H7 (cell line): ENCODE measurements around the gene TADA2A. TPM values are rescaled to one million over a fixed set of nuclear protein-coding genes. Genes with fewer than 3 reads are reported as not detected.

Experiments used
- DNase-seq: peaks from one replicate; pipeline ENCODE4 v3.0.0; 2012
- H3K27me3 ChIP-seq: 2 replicates; pipeline ENCODE4 v1.6.0; 2011; ENCODE audit warnings: mild to moderate bottlenecking, low read length; ENCODE audit not compliant: control insufficient read depth, insufficient read depth
- H3K36me3 ChIP-seq: replicated peaks from 2 replicates; pipeline ENCODE4 v1.5.1; 2011; ENCODE audit warnings: low read length; ENCODE audit not compliant: control insufficient read depth, insufficient read depth
- H3K4me3 ChIP-seq: 2 replicates; pipeline ENCODE4 v1.5.1; 2011; ENCODE audit warnings: low read depth, mild to moderate bottlenecking, control low read depth, low read length, moderate library complexity; ENCODE audit not compliant: insufficient read depth
- total RNA-seq: library from RNA; depleted of rRNA; stranded (reverse); fragments of >200 nt; shearing (Covaris generic); gene quantifications from 2 replicates; pipeline ENCODE4 v1.2.3, GENCODE V29; 2014; rRNA removed

The TADA2A gene
- 12.5 and 16.3 TPM in 2 replicates for total RNA-seq

GRCh38 chr17:37406635-37407461, at the start of gene TADA2A, which contains the start of gene ACACA:
Gene TADA2A, plus strand, starts transcription at chr17:37406886. Its CDS starts 4,480 bp downstream, at chr17:37411366.
Gene ACACA, minus strand, starts transcription at chr17:37406836. Its CDS starts 537 bp downstream, at chr17:37406299.
- DNase-seq = peak; percentile 98
- Histone ChIP-seq H3K27me3 (no peaks in the 10 kb centered on the region), H3K4me3 (peak within 1 kb of the TSS; percentile 83), H3K36me3 (peaks cover 3% of the 10 kb centered on the region)

DNA sequence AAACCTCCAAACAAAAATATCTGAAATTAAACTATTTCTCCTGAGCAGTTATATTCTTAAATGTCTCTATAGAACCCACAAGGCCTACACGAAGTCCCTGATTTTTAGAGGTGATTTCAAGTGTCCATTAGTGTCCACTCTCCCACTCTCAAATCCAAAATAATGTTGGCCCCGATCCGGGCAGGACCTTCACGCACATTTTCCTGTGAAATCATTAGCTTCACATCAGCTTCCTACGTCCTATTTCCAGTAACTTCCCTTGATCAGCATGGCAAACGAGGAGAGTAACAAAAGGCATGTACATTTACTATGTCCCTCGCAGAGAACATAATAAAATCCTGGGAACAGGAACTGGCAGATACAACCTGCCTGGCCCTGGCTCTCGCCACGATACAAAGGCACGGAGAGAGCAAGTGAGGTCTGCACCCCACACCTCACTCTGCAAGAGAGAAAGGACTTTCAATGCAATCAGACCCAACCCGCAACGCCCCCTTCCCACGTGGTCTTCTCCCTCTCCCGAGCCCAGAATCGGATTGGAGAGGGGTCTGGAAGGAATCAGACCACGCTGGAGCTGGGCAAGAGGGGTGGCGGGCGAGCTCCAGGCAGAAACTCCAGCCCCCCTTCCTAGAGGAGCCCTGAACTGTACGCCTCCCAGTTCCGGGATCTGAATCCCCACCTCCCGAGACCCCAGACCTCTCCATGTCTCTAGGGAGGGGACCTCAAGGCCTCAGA, 48.4 kb upstream of the TADA2A start:
- H3K27me3 ChIP-seq = no peaks in the 10 kb centered on the region
- H3K4me3 ChIP-seq = peak overlapping the region; percentile 85
- DNase-seq = peak; percentile 88
- peaks cover 3% of the 10 kb centered on the region; the same call in 1 of the 2 replicates for H3K36me3 ChIP-seq

DNA sequence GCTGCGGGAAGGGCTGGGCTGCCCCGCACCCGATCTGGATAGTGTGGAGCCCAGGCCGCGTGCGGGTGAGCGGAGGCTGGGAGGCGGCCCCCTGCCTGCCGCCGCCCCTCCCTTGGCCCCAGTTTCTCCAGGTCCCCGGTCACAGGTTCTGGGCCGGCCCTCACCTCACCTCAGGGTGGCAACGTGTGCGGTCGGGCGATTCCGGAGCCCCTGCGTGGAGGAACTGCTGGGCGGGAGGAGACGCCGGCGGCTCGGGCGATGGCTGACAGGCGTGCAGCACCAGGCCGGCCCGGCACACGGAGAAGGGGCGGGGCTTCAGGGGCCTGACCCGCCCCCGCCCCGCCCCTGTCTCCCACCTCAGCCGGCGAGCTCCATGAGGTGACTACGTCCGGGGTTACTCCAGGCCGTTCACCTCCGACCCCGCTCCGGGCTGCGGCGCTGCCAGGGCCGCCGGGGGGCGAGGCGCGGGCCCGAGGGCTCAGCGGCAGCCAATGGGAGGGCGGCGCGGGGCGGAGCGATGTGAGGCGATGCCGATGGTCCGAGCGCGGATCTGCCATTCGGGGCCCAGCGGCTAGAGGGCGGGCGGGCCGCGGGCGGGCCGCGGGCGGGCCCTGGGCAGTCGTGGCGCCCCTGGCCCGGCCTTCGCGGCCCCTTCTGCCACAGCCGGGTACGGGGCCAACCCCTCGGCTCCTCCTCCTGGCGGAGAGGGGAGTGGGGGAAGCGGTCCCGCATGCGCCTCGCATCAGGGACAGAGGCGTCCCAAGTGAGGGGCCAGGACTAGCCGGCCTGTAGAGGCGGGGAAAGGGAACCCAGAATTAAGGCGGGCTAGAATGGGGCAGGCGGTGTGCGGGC, 47.6 kb upstream of the TADA2A start:
- H3K36me3 ChIP-seq = peaks cover 3% of the 10 kb centered on the region; the same call in 1 of the 2 replicates
- DNase-seq = peak; percentile 99
- H3K27me3 ChIP-seq = no peaks in the 10 kb centered on the region
- peak overlapping the region; percentile 85 for H3K4me3 ChIP-seq

DNA sequence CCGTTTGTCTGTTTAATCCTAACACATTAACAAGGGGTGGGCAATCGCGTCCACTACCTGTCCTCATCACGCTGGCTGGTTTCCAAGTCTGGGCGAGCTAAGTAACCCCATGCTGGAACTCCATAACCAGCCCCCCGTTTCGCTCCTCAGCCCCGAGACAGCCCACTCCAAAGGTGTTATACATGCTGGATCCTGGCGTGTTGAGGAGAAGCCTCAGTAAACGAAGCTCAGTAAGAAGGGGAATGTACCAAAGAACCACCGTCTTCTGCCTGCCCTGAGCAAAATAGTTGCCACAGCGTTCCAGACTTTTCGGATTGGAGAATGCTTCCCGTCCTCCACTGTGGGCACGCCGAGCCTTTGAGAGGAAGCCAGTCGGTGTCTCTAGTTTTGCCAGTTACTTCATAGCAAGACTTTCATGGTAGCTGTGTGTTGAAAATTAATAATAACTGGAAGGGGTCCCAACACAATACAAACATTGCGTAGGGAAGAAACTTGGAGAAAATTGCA, 47.0 kb upstream of the TADA2A start:
- DNase-seq = no peak
- Histone ChIP-seq H3K4me3 (peak overlapping the region; percentile 45), H3K36me3 (no peaks in the 10 kb centered on the region), H3K27me3 (no peaks in the 10 kb centered on the region)

DNA sequence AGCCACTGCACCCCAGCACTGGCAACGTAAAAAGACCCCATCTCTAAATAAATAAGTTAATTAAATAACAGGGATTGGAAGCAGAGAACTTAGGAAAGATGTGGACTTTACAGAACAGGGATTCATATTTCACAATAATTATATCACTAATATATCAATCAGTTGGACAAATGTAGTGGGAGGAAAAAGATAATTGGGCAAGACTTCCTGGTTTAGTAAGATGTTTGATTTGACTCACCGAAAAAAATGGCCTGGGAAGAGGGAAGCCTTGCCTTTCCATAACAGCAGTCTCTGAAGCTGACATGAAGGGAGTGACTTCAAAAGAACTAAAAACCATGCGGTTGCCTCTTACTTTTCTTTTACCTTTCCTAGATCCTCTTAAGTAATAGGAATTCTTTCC, 46.1 kb upstream of the TADA2A start:
- no peak overlapping the region for H3K4me3 ChIP-seq
- H3K27me3 ChIP-seq = no peaks in the 10 kb centered on the region
- no peak for DNase-seq
- H3K36me3 ChIP-seq = no peaks in the 10 kb centered on the region

DNA sequence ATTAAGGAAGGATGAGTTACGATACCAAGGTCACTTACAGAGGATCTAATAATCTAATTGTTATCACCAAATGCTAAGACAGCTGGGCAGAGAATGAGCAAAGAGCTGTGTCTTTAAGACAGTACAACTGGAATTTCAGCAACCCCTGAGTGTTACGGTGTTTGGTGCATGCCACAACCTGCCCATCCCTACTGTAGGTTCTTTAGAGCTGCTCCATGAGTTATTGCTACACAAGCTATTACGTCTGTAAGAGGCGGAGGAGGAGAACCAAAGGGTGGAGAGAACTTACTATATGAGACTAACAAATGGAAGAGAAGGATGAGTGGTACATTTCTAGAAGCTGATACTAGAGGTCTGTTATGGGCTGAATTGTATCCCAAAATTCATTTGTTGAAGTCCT, 45.1 kb upstream of the TADA2A start:
- Histone ChIP-seq H3K27me3 (no peaks in the 10 kb centered on the region), H3K36me3 (no peaks in the 10 kb centered on the region), H3K4me3 (no peak overlapping the region)
- DNase-seq = no peak

DNA sequence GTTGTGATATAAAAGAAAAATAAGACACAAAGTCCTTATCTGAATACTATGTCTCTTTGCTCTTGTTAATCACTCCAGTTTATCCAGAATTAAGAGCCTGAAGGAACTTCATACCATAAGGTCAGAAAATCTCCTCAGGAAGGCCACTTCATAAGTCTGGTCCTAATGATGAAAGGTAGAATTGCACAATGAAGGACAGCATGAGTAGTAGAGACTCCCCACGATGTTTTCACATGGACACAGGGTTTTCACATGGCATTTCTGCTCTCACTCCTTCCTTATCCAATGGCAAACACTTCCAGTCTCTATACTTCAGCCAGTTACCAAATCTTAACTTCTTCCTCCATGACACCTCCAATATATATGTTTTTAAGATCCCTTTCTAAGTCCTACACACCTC, 41.1 kb upstream of the TADA2A start:
- H3K4me3 ChIP-seq = no peak overlapping the region
- no peaks in the 10 kb centered on the region for H3K27me3 ChIP-seq
- DNase-seq = no peak
- H3K36me3 ChIP-seq = no peaks in the 10 kb centered on the region

- Histone ChIP-seq H3K4me3 (no peak overlapping the region), H3K27me3 (no peaks in the 10 kb centered on the region), H3K36me3 (no peaks in the 10 kb centered on the region)
- no peak for DNase-seq
These were observed 38.1 kb upstream of the TADA2A start for GRCh38 chr17:37368577-37368976.

GRCh38 chr17:37373530-37374159, 33.0 kb upstream of the TADA2A start:
- H3K4me3 ChIP-seq = no peak overlapping the region
- H3K36me3 ChIP-seq = no peaks in the 10 kb centered on the region
- DNase-seq = peak; percentile 78
- H3K27me3 ChIP-seq = no peaks in the 10 kb centered on the region

- Histone ChIP-seq H3K27me3 (no peaks in the 10 kb centered on the region), H3K36me3 (no peaks in the 10 kb centered on the region), H3K4me3 (no peak within 1 kb of the TSS)
- no peak for DNase-seq
These were observed 31.0 kb upstream of the TADA2A start, which contains the start of gene C17orf78 for GRCh38 chr17:37375706-37376105. Gene C17orf78, plus strand, starts transcription at chr17:37375985. Its CDS starts 108 bp downstream, at chr17:37376093.

DNA sequence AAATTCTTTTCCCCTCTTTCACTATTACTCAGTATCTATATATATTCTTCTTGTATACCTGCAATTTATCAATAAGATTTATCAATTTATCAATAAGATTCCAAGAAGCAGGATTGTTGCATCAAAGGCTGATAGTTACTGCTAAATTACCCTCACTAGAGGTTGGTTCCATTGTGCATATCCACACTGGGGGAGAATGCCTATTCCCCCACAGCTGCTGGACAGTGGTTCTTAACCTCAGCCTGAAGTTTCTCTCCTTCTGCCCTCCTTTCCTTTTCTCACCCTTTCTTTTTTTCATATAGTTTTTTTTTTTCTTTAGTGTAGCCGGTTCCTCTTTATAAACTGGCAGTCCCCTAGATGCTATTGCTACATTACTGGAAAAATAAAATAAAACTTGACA, 24.6 kb upstream of the TADA2A start:
- Histone ChIP-seq H3K27me3 (no peaks in the 10 kb centered on the region), H3K4me3 (no peak overlapping the region), H3K36me3 (no peaks in the 10 kb centered on the region)
- no peak for DNase-seq

- H3K27me3 ChIP-seq = no peaks in the 10 kb centered on the region
- H3K36me3 ChIP-seq = no peaks in the 10 kb centered on the region
- H3K4me3 ChIP-seq = no peak overlapping the region
- DNase-seq = no peak
These were observed 22.0 kb upstream of the TADA2A start for GRCh38 chr17:37384560-37385149.

DNA sequence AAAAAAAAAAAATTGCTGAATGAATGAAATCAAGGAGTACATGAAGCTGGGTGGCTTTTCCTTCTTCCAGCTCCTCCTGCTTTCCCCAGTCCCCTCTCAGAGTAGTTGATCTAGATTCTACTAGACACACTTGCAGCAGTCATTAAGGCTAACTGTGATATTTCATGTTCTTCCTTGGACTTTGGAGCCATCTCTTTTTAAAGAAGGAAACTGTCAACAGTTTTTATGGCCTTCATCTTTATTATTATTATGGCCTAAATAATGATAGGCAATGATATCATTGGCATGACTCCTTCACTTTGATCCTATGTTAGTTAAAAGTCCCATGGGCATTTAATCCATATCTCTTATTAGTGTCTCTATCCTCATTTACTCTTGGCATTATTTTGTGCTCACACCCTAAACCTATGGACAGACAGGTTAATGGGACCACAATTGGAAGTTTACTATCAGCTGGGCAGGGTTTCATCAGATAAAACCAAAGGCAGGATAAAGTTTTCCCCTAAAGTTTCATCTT, 21.2 kb upstream of the TADA2A start:
- Histone ChIP-seq H3K4me3 (no peak overlapping the region), H3K27me3 (no peaks in the 10 kb centered on the region), H3K36me3 (no peaks in the 10 kb centered on the region)
- no peak for DNase-seq
